GM12878 (cell line): Measurements from ENCODE around the gene PI4KB.

Source experiments
- BACH1 ChIP-seq: fragments of 450-650 bp; IDR thresholded peaks from 2 replicates; pipeline ENCODE4 v1.6.1; 2017; ENCODE audit warnings: mild to moderate bottlenecking, borderline replicate concordance
- CREM ChIP-seq: IDR thresholded peaks from 2 replicates; pipeline ENCODE4 v1.6.1; 2014; ENCODE audit warnings: antibody characterized with exemption, low read depth
- POLR2A ChIP-seq: IDR thresholded peaks from 2 replicates; pipeline ENCODE4 v1.6.1; 2011; ENCODE audit warnings: low read depth, mild to moderate bottlenecking, low read length
- POLR2AphosphoS5 ChIP-seq: IDR thresholded peaks from 2 replicates; pipeline ENCODE4 v1.6.1; 2011; ENCODE audit warnings: mild to moderate bottlenecking, low read length, inconsistent platforms
- POU2F2 ChIP-seq: IDR thresholded peaks from 3 replicates; pipeline ENCODE4 v1.6.1; 2011; ENCODE audit warnings: low read depth, mild to moderate bottlenecking, low read length, borderline replicate concordance
- RCOR1 ChIP-seq: conservative IDR thresholded peaks from 2 replicates; pipeline ENCODE4 v1.6.1; 2012; ENCODE audit warnings: low read depth, low read length, improper control_type of control experiment

DNA sequence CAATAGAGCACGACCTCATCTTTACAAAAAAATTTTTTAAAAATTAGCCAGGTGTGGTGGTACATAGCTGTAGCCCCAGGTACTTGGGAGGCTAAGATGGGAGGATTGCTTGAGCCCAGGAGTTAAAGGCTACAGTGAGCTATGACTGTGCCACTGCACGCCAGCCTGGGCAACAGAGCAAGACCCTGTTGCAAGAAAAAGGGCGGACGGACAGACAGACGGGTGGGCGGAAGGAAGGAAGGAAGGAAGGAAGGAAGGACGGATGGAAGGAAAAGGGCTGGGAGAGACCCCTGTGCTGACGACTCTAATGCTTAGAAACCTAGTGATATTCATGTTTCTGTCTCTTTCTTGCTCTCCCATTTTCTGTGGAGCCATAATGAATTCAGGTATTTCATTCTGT is 14.4 kb downstream of the PI4KB start:
- no peak for TF ChIP-seq POLR2A
- TF ChIP-seq RCOR1, result no peak
- TF ChIP-seq POLR2AphosphoS5, result no peak
- TF ChIP-seq CREM, result no peak
- TF ChIP-seq BACH1, result no peak
- TF ChIP-seq POU2F2, result no peak
